PC-9 (cell line): ENCODE measurements around the gene ZSCAN16. TPM values are rescaled to one million over a fixed set of nuclear protein-coding genes. Genes with fewer than 3 reads are reported as not detected.
A peak's percentile ranks its signal among the peaks of the same experiment; 100 is the strongest.
"Not testable (repeated sequence)": the region's sequence is repeated elsewhere in the genome, so short reads cannot be mapped to it uniquely, and the experiment has no call there.

Experiments used
- BruUV-seq: library from RNA; stranded (reverse); fragments of 400-500 nt; replicated peaks from 2 replicates; lab custom pipeline; 2021; lab: Mats Ljungman, UMichigan
- CTCF ChIA-PET: fragments of 300-600 bp; sonication (Branson Sonifier 250); formaldehyde crosslinking; loops from one replicate; lab custom pipeline; 2022; ENCODE audit warnings: antibody characterized with exemption; lab: Charles Lee
- POLR2A ChIA-PET: fragments of 300-600 bp; sonication (Branson Sonifier 250); formaldehyde crosslinking; loops from one replicate; lab custom pipeline; 2022; ENCODE audit warnings: antibody characterized with exemption; ENCODE audit not compliant: unreplicated experiment; lab: Charles Lee
- DNase-seq, 2 experiments: peaks; one replicate each; pipeline versions ENCODE4 v3.0.0 to v3.0.0-alpha.2; 2015 to 2022; ENCODE audit warnings: mixed read lengths in 1 of 2
- H2AFZ ChIP-seq: fragments of 200-600 bp; sonication (generic); 2 replicates; pipeline ENCODE4 v1.8.1; 2017; ENCODE audit warnings: antibody characterized with exemption
- H3F3A ChIP-seq: fragments of 200-600 bp; sonication (generic); 2 replicates; pipeline ENCODE4 v1.8.1; 2017; ENCODE audit warnings: antibody characterized with exemption, mild to moderate bottlenecking, low read depth; ENCODE audit not compliant: insufficient read depth
- H3K27ac ChIP-seq: fragments of 200-600 bp; sonication (generic); 2 replicates; pipeline ENCODE4 v1.6.1; 2016; ENCODE audit warnings: mixed run types
- H3K27me3 ChIP-seq: fragments of 200-600 bp; sonication (generic); 2 replicates; pipeline ENCODE4 v1.6.1; 2016; ENCODE audit warnings: low read depth, mixed run types; ENCODE audit not compliant: insufficient read depth
- H3K36me3 ChIP-seq: fragments of 200-600 bp; sonication (generic); 2 replicates; pipeline ENCODE4 v1.6.1; 2016; ENCODE audit warnings: low read depth, mixed run types
- H3K4me1 ChIP-seq: fragments of 200-600 bp; sonication (generic); replicated peaks from 2 replicates; pipeline ENCODE4 v1.6.1; 2016; ENCODE audit warnings: mixed run types; ENCODE audit not compliant: insufficient read depth
- H3K4me2 ChIP-seq: fragments of 200-600 bp; sonication (generic); 2 replicates; pipeline ENCODE4 v1.6.1; 2017; ENCODE audit warnings: mixed run types
- H3K4me3 ChIP-seq: fragments of 200-600 bp; sonication (generic); 2 replicates; pipeline ENCODE4 v1.6.1; 2016; ENCODE audit warnings: mixed run types
- H3K79me2 ChIP-seq: fragments of 200-600 bp; sonication (generic); 2 replicates; pipeline ENCODE4 v1.6.1; 2017; ENCODE audit warnings: low read depth, mixed run types
- H3K9me2 ChIP-seq: fragments of 200-600 bp; sonication (generic); 2 replicates; pipeline ENCODE4 v1.8.1; 2017; ENCODE audit warnings: mild to moderate bottlenecking; ENCODE audit not compliant: insufficient read depth
- H3K9me3 ChIP-seq: fragments of 200-600 bp; sonication (generic); 2 replicates; pipeline ENCODE4 v1.8.1; 2016; ENCODE audit warnings: low read depth; ENCODE audit not compliant: insufficient read depth
- H4K20me1 ChIP-seq: fragments of 200-600 bp; sonication (generic); 2 replicates; pipeline ENCODE4 v1.8.1; 2017; ENCODE audit not compliant: insufficient read depth
- CTCF ChIP-seq: fragments of 200-600 bp; sonication (generic); conservative IDR thresholded peaks from 2 replicates; pipeline ENCODE4 v1.6.1; 2017; ENCODE audit warnings: mixed run types, antibody characterized with exemption, mild to moderate bottlenecking, moderate library complexity
- EZH2 ChIP-seq: fragments of 200-600 bp; sonication (generic); IDR thresholded peaks from 2 replicates; pipeline ENCODE4 v1.8.0; 2017; ENCODE audit warnings: antibody characterized with exemption, low read depth
- intact Hi-C: fragments of 100-400 bp; cut with micrococcal nuclease; formaldehyde crosslinking; loops from one replicate; pipeline ENCODE4 v1.10.0; 2022; ENCODE audit not compliant: unreplicated experiment
- total RNA-seq: library from RNA; stranded (reverse); gene quantifications from 2 replicates; pipeline ENCODE4 v1.2.3, GENCODE V29; 2021

ZSCAN16 gene
- total RNA-seq, 1 experiment from 2014 or later, result 5.6 TPM

DNA sequence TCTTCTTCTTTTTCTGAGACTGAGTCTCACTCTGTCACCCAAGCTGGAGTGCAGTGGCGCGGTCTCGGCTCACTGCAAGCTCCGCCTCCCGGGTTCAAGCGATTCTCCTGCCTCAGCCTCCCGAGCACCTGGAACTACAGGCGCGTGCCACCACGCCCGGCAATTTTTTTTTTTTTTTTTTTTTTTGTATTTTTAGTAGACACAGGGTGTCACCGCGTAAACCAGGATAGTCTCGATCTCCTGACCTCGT, 44.1 kb upstream of the ZSCAN16 start, which contains the start of gene ZNF165:
Gene ZNF165, plus strand, starts transcription at position 188 of the 250 bp plus-strand sequence. CDS start 4,913 bp downstream, outside the sequence.
- POLR2A ChIA-PET, result interaction anchor here (0.7 kb wide), 1 partner anchor 25 kb away, joined by 3 read pairs; no protein-coding TSS in a partner anchor
- H3K9me2 ChIP-seq, H4K20me1 ChIP-seq, H3K9me3 ChIP-seq, DNase-seq, CTCF ChIA-PET, H3K27me3 ChIP-seq: not testable (repeated sequence)
- TSS peak; percentile 65 for BruUV-seq
- Histone ChIP-seq H3K4me1 (peaks cover 15% of the 10 kb centered on the region; the same call in 1 of the 2 replicates), H3K4me3 (peak within 1 kb of the TSS; percentile 86), H3K27ac (peak within 1 kb of the TSS; percentile 98), H3F3A (peaks cover 15% of the 10 kb centered on the region; the same call in 1 of the 2 replicates), H3K4me2 (peak within 1 kb of the TSS; percentile 91), H3K36me3 (0 out of 2 replicates have a peak, but pooled peaks cover 14% of the 10 kb centered on the region), H2AFZ (peak within 1 kb of the TSS; percentile 82), H3K79me2 (peaks cover 27% of the 10 kb centered on the region)
- peak; percentile 5; the same call in 1 of the 2 replicates for TF ChIP-seq CTCF
- intact Hi-C loops, result loop anchor here (1.0 to 10.0 kb wide), 4 partner anchors 56 to 409 kb away; a partner anchor contains a TSS

GRCh38 chr6:28080631-28081485, 43.6 kb upstream of the ZSCAN16 start:
- Histone ChIP-seq H3K4me3 (peak overlapping the region; percentile 86), H3K36me3 (peaks cover 20% of the 10 kb centered on the region; the same call in 1 of the 2 replicates), H3K9me3 (peaks cover 10% of the 10 kb centered on the region; the same call in 1 of the 2 replicates), H3K4me1 (peaks cover 15% of the 10 kb centered on the region; the same call in 1 of the 2 replicates), H3F3A (peaks cover 15% of the 10 kb centered on the region; the same call in 1 of the 2 replicates), H3K79me2 (peaks cover 27% of the 10 kb centered on the region), H2AFZ (peak overlapping the region; percentile 82), H3K27ac (peak overlapping the region; percentile 98), H3K27me3 (no peaks in the 10 kb centered on the region), H3K4me2 (peak overlapping the region; percentile 91), H3K9me2 (no peaks in the 10 kb centered on the region), H4K20me1 (no peaks in the 10 kb centered on the region)
- BruUV-seq, result no TSS peak
- ChIA-PET POLR2A (interaction anchor here (0.6 to 0.7 kb wide), 2 partner anchors 24 to 146 kb away, joined by 3 read pairs; no protein-coding TSS in a partner anchor), CTCF (no interaction called here)
- TF ChIP-seq EZH2 (no peak), CTCF (no peak)
- intact Hi-C loops, result loop anchor here (1.0 to 10.0 kb wide), 5 partner anchors 56 to 462 kb away; a partner anchor contains a TSS
- peak; percentile 89 to 95 for DNase-seq

GRCh38 chr6:28081486-28081751, 43.0 kb upstream of the ZSCAN16 start:
- BruUV-seq, result no TSS peak
- Histone ChIP-seq H3K4me1 (peaks cover 15% of the 10 kb centered on the region; the same call in 1 of the 2 replicates), H3K27ac (peak overlapping the region; percentile 98), H3K27me3 (no peaks in the 10 kb centered on the region), H3K4me3 (peak overlapping the region; percentile 86), H4K20me1 (no peaks in the 10 kb centered on the region), H3K4me2 (peak overlapping the region; percentile 91), H3K79me2 (peaks cover 27% of the 10 kb centered on the region), H2AFZ (peak overlapping the region; percentile 82), H3K36me3 (peaks cover 26% of the 10 kb centered on the region), H3K9me3 (peaks cover 12% of the 10 kb centered on the region; the same call in 1 of the 2 replicates), H3F3A (peaks cover 15% of the 10 kb centered on the region; the same call in 1 of the 2 replicates), H3K9me2 (no peaks in the 10 kb centered on the region)
- intact Hi-C loops, result loop anchor here (1.0 to 10.0 kb wide), 4 partner anchors 55 to 462 kb away; a partner anchor contains a TSS
- DNase-seq, result no peak
- CTCF ChIA-PET, result no interaction called here
- no peak for TF ChIP-seq CTCF
- no peak for TF ChIP-seq EZH2
- POLR2A ChIA-PET, result interaction anchor here (0.6 kb wide), 1 partner anchor 147 kb away, joined by 3 read pairs; no protein-coding TSS in a partner anchor
